K562 (cell line): ENCODE measurements around the gene VPS37B. TPM values are rescaled to one million over a fixed set of nuclear protein-coding genes. Genes with fewer than 3 reads are reported as not detected.

ENCODE experiments used
- ASH1L ChIP-seq: fragments of 450-650 bp; IDR thresholded peaks from 2 replicates; pipeline ENCODE4 v1.6.1; 2018; ENCODE audit warnings: borderline replicate concordance, mild to moderate bottlenecking, low read depth; ENCODE audit not compliant: partially characterized antibody
- ATF4 ChIP-seq: fragments of 450-650 bp; formaldehyde crosslinking; IDR thresholded peaks from 2 replicates; pipeline ENCODE4 v1.4.0; 2022; ENCODE audit warnings: mild to moderate bottlenecking, moderate library complexity
- BCOR ChIP-seq: fragments of 450-650 bp; IDR thresholded peaks from 2 replicates; pipeline ENCODE4 v1.6.1; 2016
- CEBPZ ChIP-seq: fragments of 150-350 bp; IDR thresholded peaks from 2 replicates; pipeline ENCODE4 v1.6.1; 2014; ENCODE audit warnings: low read depth, mild to moderate bottlenecking, low read length, borderline replicate concordance
- ETV5 ChIP-seq: sonication (generic); formaldehyde crosslinking; IDR thresholded peaks from 2 replicates; pipeline ENCODE4 v1.4.0; 2020; ENCODE audit warnings: low read depth, mild to moderate bottlenecking, missing genetic modification reagents
- LEF1 ChIP-seq: fragments of 450-650 bp; IDR thresholded peaks from 2 replicates; pipeline ENCODE4 v1.6.1; 2016; ENCODE audit warnings: mild to moderate bottlenecking
- MAX ChIP-seq: sonication (generic); formaldehyde crosslinking; IDR thresholded peaks from 2 replicates; pipeline ENCODE4 v1.9.0; 2022; ENCODE audit warnings: mild to moderate bottlenecking, missing genetic modification reagents
- MBD2 ChIP-seq: sonication (generic); IDR thresholded peaks from 2 replicates; pipeline ENCODE4 v1.6.1; 2016; ENCODE audit warnings: low read depth, borderline replicate concordance
- MCM3 ChIP-seq: fragments of 450-650 bp; IDR thresholded peaks from 2 replicates; pipeline ENCODE4 v1.6.1; 2016
- PBX2 ChIP-seq, 2 experiments: IDR thresholded peaks in 1 of 2; conservative IDR thresholded peaks in 1 of 2; 2 replicates each; pipeline ENCODE4 v1.6.1; 2016; ENCODE audit warnings: low read depth in 2 of 2, mild to moderate bottlenecking in 1 of 2, missing compliant biosample characterization in 1 of 2, missing genetic modification characterization in 1 of 2, moderate library complexity in 1 of 2
- STAT5A ChIP-seq: IDR thresholded peaks from 2 replicates; pipeline ENCODE4 v1.6.1; 2012; ENCODE audit warnings: low read length, inconsistent platforms, borderline replicate concordance
- ZFX ChIP-seq: sonication (generic); formaldehyde crosslinking; IDR thresholded peaks from 2 replicates; pipeline ENCODE4 v1.8.0; 2022; ENCODE audit warnings: mild to moderate bottlenecking, missing genetic modification reagents, moderate library complexity
- ZNF586 ChIP-seq: fragments of 450-650 bp; formaldehyde crosslinking; conservative IDR thresholded peaks from 2 replicates; pipeline ENCODE4 v1.4.0; 2020; ENCODE audit warnings: mild to moderate bottlenecking, moderate library complexity
- ZNF785 ChIP-seq: fragments of 250-450 bp; sonication (Bioruptor Pico); IDR thresholded peaks from 2 replicates; pipeline ENCODE4 v1.4.0; 2020; ENCODE audit warnings: mild to moderate bottlenecking
- ZNF830 ChIP-seq: fragments of 250-450 bp; sonication (Bioruptor Pico); IDR thresholded peaks from 2 replicates; pipeline ENCODE4 v1.5.0; 2021; ENCODE audit warnings: mild to moderate bottlenecking
- polyA plus RNA-seq, 8 experiments: library from polyadenylated mRNA; depleted of rRNA in 4 of 8; stranded (reverse) in 5 of 8; unstranded in 3 of 8; fragments of >200 nt; fragmentation: Nextera tagmentation in 2 of 8; fragmentation: Illumina TruSeq in 1 of 8; extraction: Ambion mirVana in 2 of 8; extraction: Trizol in 1 of 8; gene quantifications; 2 replicates each; pipeline versions ENCODE4 v1.2.1 to v1.2.3, GENCODE V29; 2011 to 2014; ENCODE audit warnings: inconsistent platforms in 1 of 8, missing spikeins in 1 of 8
- total RNA-seq, 7 experiments: library from RNA; depleted of rRNA in 6 of 7; stranded (reverse); fragments of >200 nt in 6 of 7; fragmentation: Illumina TruSeq in 2 of 7; extraction: Trizol in 2 of 7; gene quantifications; 2 replicates each; pipeline versions ENCODE4 v1.2.1 to v1.2.3, GENCODE V29; 2011 to 2021; ENCODE audit warnings: low replicate concordance in 1 of 7

The VPS37B gene
- total and polyA plus RNA-seq, 9 of the 15 experiments (the other 6 are each of a cell fraction or from before 2014, with no cell fraction given), result 0.28 to 37.4 (median 17.9) TPM

- TF ChIP-seq PBX2 (CRISPR knock-in tag; IDR thresholded peaks at IDR 0.05; ENCODE audit: low read depth), result no peak
- peak; percentile 64 for TF ChIP-seq PBX2 (tag; conservative IDR thresholded peaks at IDR 0.05; ENCODE audit: low read depth)
- TF ChIP-seq ASH1L, result no peak
- peak; percentile 82 for TF ChIP-seq LEF1
- TF ChIP-seq ZFX (CRISPR knock-in tag), result peak; percentile 26; the same call in 1 of the 2 replicates
- TF ChIP-seq ZNF830 (CRISPR knock-in tag), result no peak
- peak; percentile 65; the same call in 1 of the 2 replicates for TF ChIP-seq BCOR
- TF ChIP-seq MAX (CRISPR knock-in tag), result peak; percentile 41; the same call in 1 of the 2 replicates
- TF ChIP-seq ETV5 (CRISPR knock-in tag), result no peak
- no peak for TF ChIP-seq MCM3
- no peak for TF ChIP-seq ZNF586 (CRISPR knock-in tag)
- TF ChIP-seq STAT5A, result peak; percentile 67
- TF ChIP-seq ATF4, result no peak
- no peak for TF ChIP-seq CEBPZ
- no peak for TF ChIP-seq ZNF785 (CRISPR knock-in tag)
- 0 out of 2 replicates have a peak, but pooled peaks have one; percentile 24 for TF ChIP-seq MBD2
These were observed 8.8 kb downstream of the VPS37B start (continued) for GRCh38 chr12:122886851-122887818.
